Osteoblast (primary cell): ENCODE results near the gene ADCK2. TPM values are rescaled to one million over a fixed set of nuclear protein-coding genes. Genes with fewer than 3 reads are reported as not detected.
"Not testable (repeated sequence)": the region's sequence is repeated elsewhere in the genome, so short reads cannot be mapped to it uniquely, and the experiment has no call there.

Experiments used
- DNase-seq: peaks from one replicate; pipeline ENCODE4 v3.0.0; 2011; ENCODE audit warnings: low spot score, mixed read lengths; ENCODE audit not compliant: insufficient read length; ENCODE audit errors: missing footprints
- H2AFZ ChIP-seq: 2 replicates; pipeline ENCODE4 v1.6.0; 2011; ENCODE audit warnings: mild to moderate bottlenecking, low read length
- H3K27ac ChIP-seq: 2 replicates; pipeline ENCODE4 v1.5.1; 2011; ENCODE audit warnings: mild to moderate bottlenecking, low read depth, low read length, moderate library complexity
- H3K27me3 ChIP-seq: 2 replicates; pipeline ENCODE4 v1.6.0; 2012; ENCODE audit warnings: mild to moderate bottlenecking, control low read depth, inconsistent platforms, low read length, moderate library complexity; ENCODE audit not compliant: insufficient read depth
- H3K36me3 ChIP-seq: 2 replicates; pipeline ENCODE4 v1.5.1; 2011; ENCODE audit warnings: mild to moderate bottlenecking, low read length, control low read depth, moderate library complexity; ENCODE audit not compliant: insufficient read depth
- H3K4me1 ChIP-seq: 2 replicates; pipeline ENCODE4 v1.5.1; 2011; ENCODE audit warnings: mild to moderate bottlenecking, low read length, control low read depth, moderate library complexity; ENCODE audit not compliant: insufficient read depth
- H3K4me2 ChIP-seq: 2 replicates; pipeline ENCODE4 v1.6.0; 2011; ENCODE audit warnings: mild to moderate bottlenecking, low read length; ENCODE audit not compliant: insufficient read depth
- H3K4me3 ChIP-seq: fragments of 200-600 bp; sonication (generic); 3 replicates; pipeline ENCODE4 v1.5.1; 2012; ENCODE audit warnings: mild to moderate bottlenecking, low read length, inconsistent platforms; ENCODE audit not compliant: insufficient read depth
- H3K79me2 ChIP-seq: 2 replicates; pipeline ENCODE4 v1.6.0; 2012; ENCODE audit warnings: mild to moderate bottlenecking, low read length, control low read depth, inconsistent platforms; ENCODE audit not compliant: insufficient read depth
- H3K9me3 ChIP-seq: 2 replicates; pipeline ENCODE4 v1.5.1; 2011; ENCODE audit warnings: low read depth, low read length, control low read depth
- H4K20me1 ChIP-seq: 2 replicates; pipeline ENCODE4 v1.6.0; 2012; ENCODE audit warnings: mild to moderate bottlenecking, low read length, control low read depth; ENCODE audit not compliant: insufficient read depth
- CTCF ChIP-seq: IDR thresholded peaks from 2 replicates; pipeline ENCODE4 v1.5.1; 2011; ENCODE audit warnings: mild to moderate bottlenecking, low read depth, low read length, moderate library complexity; ENCODE audit errors: extremely low read depth
- total RNA-seq: library from RNA; depleted of rRNA; stranded (reverse); fragments of >200 nt; gene quantifications from 2 replicates; pipeline ENCODE4 v1.2.3, GENCODE V29; 2012

ADCK2 gene
- total RNA-seq, 1 donor, result 28.6 TPM

- Histone ChIP-seq H4K20me1 (peaks cover 23% of the 10 kb centered on the region), H2AFZ (no peak overlapping the region), H3K36me3 (peaks cover 17% of the 10 kb centered on the region), H3K27me3 (no peaks in the 10 kb centered on the region), H3K27ac (no peak overlapping the region), H3K79me2 (peaks cover 67% of the 10 kb centered on the region), H3K9me3 (no peaks in the 10 kb centered on the region), H3K4me1 (peaks cover 17% of the 10 kb centered on the region), H3K4me2 (peak overlapping the region; percentile 96), H3K4me3 (no peak overlapping the region)
- DNase-seq, result no peak
- no peak for TF ChIP-seq CTCF
Observed at GRCh38 chr7:140698477-140698876, 25.7 kb downstream of the ADCK2 start.

GRCh38 chr7:140702774-140703173 lies 30.0 kb downstream of the ADCK2 start:
- H3K79me2 ChIP-seq, result peaks cover 62% of the 10 kb centered on the region
- no peak overlapping the region for H3K27ac ChIP-seq
- no peak overlapping the region for H2AFZ ChIP-seq
- H3K4me2 ChIP-seq, result no peak overlapping the region
- TF ChIP-seq CTCF, result no peak
- H4K20me1 ChIP-seq, result peaks cover 28% of the 10 kb centered on the region
- H3K9me3 ChIP-seq, result no peaks in the 10 kb centered on the region
- no peak overlapping the region for H3K4me3 ChIP-seq
- DNase-seq, result no peak
- peaks cover 4% of the 10 kb centered on the region for H3K4me1 ChIP-seq
- H3K27me3 ChIP-seq, result no peaks in the 10 kb centered on the region
- H3K36me3 ChIP-seq, result peaks cover 28% of the 10 kb centered on the region

GRCh38 chr7:140704205-140704604 lies 31.5 kb downstream of the ADCK2 start:
- no peak overlapping the region for H2AFZ ChIP-seq
- H3K4me3 ChIP-seq, result no peak overlapping the region
- H3K79me2 ChIP-seq, result peaks cover 47% of the 10 kb centered on the region
- peaks cover 21% of the 10 kb centered on the region for H4K20me1 ChIP-seq
- no peak for TF ChIP-seq CTCF
- no peak overlapping the region for H3K27ac ChIP-seq
- H3K27me3 ChIP-seq, result no peaks in the 10 kb centered on the region
- DNase-seq, result no peak
- no peaks in the 10 kb centered on the region for H3K9me3 ChIP-seq
- H3K4me2 ChIP-seq, result no peak overlapping the region
- H3K36me3 ChIP-seq, result peaks cover 28% of the 10 kb centered on the region
- H3K4me1 ChIP-seq, result no peaks in the 10 kb centered on the region

GRCh38 chr7:140707132-140707531 lies 34.4 kb downstream of the ADCK2 start:
- no peaks in the 10 kb centered on the region for H3K4me1 ChIP-seq
- H3K27ac ChIP-seq, result no peak overlapping the region
- H4K20me1 ChIP-seq, result peaks cover 13% of the 10 kb centered on the region
- H3K79me2 ChIP-seq, result peaks cover 18% of the 10 kb centered on the region
- no peak for TF ChIP-seq CTCF
- H2AFZ ChIP-seq, result no peak overlapping the region
- H3K4me3 ChIP-seq, result no peak overlapping the region
- peaks cover 28% of the 10 kb centered on the region for H3K36me3 ChIP-seq
- H3K4me2 ChIP-seq, result no peak overlapping the region
- no peak for DNase-seq
- no peaks in the 10 kb centered on the region for H3K27me3 ChIP-seq
- H3K9me3 ChIP-seq, result no peaks in the 10 kb centered on the region

DNA sequence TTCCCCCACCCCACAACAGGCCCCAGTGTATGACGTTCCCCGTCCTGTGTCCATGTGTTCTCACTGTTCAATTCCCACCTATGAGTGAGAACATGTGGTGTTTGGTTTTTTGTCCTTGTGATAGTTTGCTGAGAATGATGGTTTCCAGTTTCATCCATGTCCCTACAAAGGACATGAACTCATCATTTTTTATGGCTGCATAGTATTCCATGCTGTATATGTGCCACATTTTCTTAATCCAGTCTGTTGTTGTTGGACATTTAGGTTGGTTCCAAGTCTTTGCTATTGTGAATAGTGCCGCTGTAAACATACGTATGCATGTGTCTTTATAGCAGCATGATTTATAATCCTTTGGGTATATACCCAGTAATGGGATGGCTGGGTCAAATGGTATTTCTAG lies 36.0 kb downstream of the ADCK2 start:
- H3K27me3 ChIP-seq, H3K4me3 ChIP-seq, H3K79me2 ChIP-seq, H3K9me3 ChIP-seq, H3K4me2 ChIP-seq, H2AFZ ChIP-seq, DNase-seq, H3K27ac ChIP-seq, H3K4me1 ChIP-seq, H4K20me1 ChIP-seq: not testable (repeated sequence)
- H3K36me3 ChIP-seq, result peaks cover 22% of the 10 kb centered on the region

- H4K20me1 ChIP-seq, DNase-seq, H3K27ac ChIP-seq, H3K4me3 ChIP-seq, H3K9me3 ChIP-seq, H3K79me2 ChIP-seq, H2AFZ ChIP-seq, H3K4me2 ChIP-seq, H3K27me3 ChIP-seq, H3K36me3 ChIP-seq, H3K4me1 ChIP-seq: not testable (repeated sequence)
Observed at GRCh38 chr7:140712392-140712791, 39.6 kb downstream of the ADCK2 start.
